WTC11 (cell line): ENCODE measurements around the gene PLD2. TPM values are rescaled to one million over a fixed set of nuclear protein-coding genes. Genes with fewer than 3 reads are reported as not detected.

Experiments used
- ATAC-seq: fragments of 200-7000 bp; cut with Tn5 transposase; 2 replicates; pipeline ENCODE4 v1.10.0; 2021; ENCODE audit warnings: mild to moderate bottlenecking, moderate library complexity
- CTCF ChIA-PET: fragments of 300-600 bp; sonication (Branson Sonifier 250); formaldehyde crosslinking; loops from one replicate; lab custom pipeline; 2021; ENCODE audit warnings: antibody characterized with exemption; lab: Charles Lee
- POLR2A ChIA-PET: fragments of 350-600 bp; sonication (Branson Sonifier 250); formaldehyde crosslinking; loops from one replicate; lab custom pipeline; 2021; ENCODE audit warnings: antibody characterized with exemption; lab: Charles Lee
- DNase-seq: peaks from one replicate; pipeline ENCODE4 v3.0.0; 2021; ENCODE audit warnings: low spot score
- H3K27ac Mint-ChIP-seq: 2 replicates; pipeline ENCODE4 v1.8.0; 2021; ENCODE audit warnings: mixed read lengths
- H3K27me3 Mint-ChIP-seq: 2 replicates; pipeline ENCODE4 v1.8.0; 2021; ENCODE audit warnings: low read depth, mild to moderate bottlenecking, moderate library complexity, mixed read lengths
- H3K36me3 Mint-ChIP-seq: 2 replicates; pipeline ENCODE4 v1.8.0; 2021; ENCODE audit warnings: mixed read lengths
- H3K4me1 Mint-ChIP-seq: 2 replicates; pipeline ENCODE4 v1.8.0; 2022; ENCODE audit warnings: mixed read lengths
- H3K4me3 Mint-ChIP-seq: 2 replicates; pipeline ENCODE4 v1.8.0; 2021; ENCODE audit warnings: mild to moderate bottlenecking, moderate library complexity, mixed read lengths
- H3K9me3 Mint-ChIP-seq: 2 replicates; pipeline ENCODE4 v1.8.0; 2021; ENCODE audit warnings: mixed read lengths
- AFF4 ChIP-seq: sonication (generic); formaldehyde crosslinking; IDR thresholded peaks from 2 replicates; pipeline ENCODE4 v1.8.1; 2023; ENCODE audit warnings: mild to moderate bottlenecking, missing genetic modification reagents, borderline replicate concordance
- CDX4 ChIP-seq: fragments of 250-450 bp; sonication (Bioruptor Pico); IDR thresholded peaks from 2 replicates; pipeline ENCODE4 v1.9.0; 2021; ENCODE audit warnings: moderate library complexity, mild to moderate bottlenecking, inconsistent platforms, borderline replicate concordance
- E2F4 ChIP-seq: sonication (generic); formaldehyde crosslinking; IDR thresholded peaks from 2 replicates; pipeline ENCODE4 v1.8.1; 2022; ENCODE audit warnings: low read depth, mild to moderate bottlenecking, moderate library complexity, missing genetic modification reagents, borderline replicate concordance
- ELF4 ChIP-seq: sonication (generic); formaldehyde crosslinking; IDR thresholded peaks from 2 replicates; pipeline ENCODE4 v1.8.1; 2022; ENCODE audit warnings: low read depth, mild to moderate bottlenecking, moderate library complexity, missing genetic modification reagents
- GABPB1 ChIP-seq: sonication (generic); formaldehyde crosslinking; IDR thresholded peaks from 2 replicates; pipeline ENCODE4 v1.8.1; 2023; ENCODE audit warnings: mild to moderate bottlenecking, missing genetic modification reagents
- IRF2 ChIP-seq: sonication (generic); formaldehyde crosslinking; IDR thresholded peaks from 2 replicates; pipeline ENCODE4 v1.8.0; 2022; ENCODE audit warnings: low read depth, missing genetic modification reagents, borderline replicate concordance
- KAT7 ChIP-seq: sonication (generic); formaldehyde crosslinking; IDR thresholded peaks from 2 replicates; pipeline ENCODE4 v1.8.1; 2023; ENCODE audit warnings: missing genetic modification reagents, mild to moderate bottlenecking, borderline replicate concordance
- MAX ChIP-seq: sonication (generic); formaldehyde crosslinking; IDR thresholded peaks from 2 replicates; pipeline ENCODE4 v1.8.0; 2022; ENCODE audit warnings: mild to moderate bottlenecking, missing genetic modification reagents
- OVOL2 ChIP-seq: fragments of 250-450 bp; sonication (Bioruptor Pico); IDR thresholded peaks from 2 replicates; pipeline ENCODE4 v1.9.0; 2021; ENCODE audit warnings: mild to moderate bottlenecking, borderline replicate concordance
- SMAD3 ChIP-seq: sonication (generic); formaldehyde crosslinking; IDR thresholded peaks from 2 replicates; pipeline ENCODE4 v1.8.0; 2022; ENCODE audit warnings: missing genetic modification reagents, mild to moderate bottlenecking, borderline replicate concordance
- SOX15 ChIP-seq: fragments of 250-450 bp; sonication (Bioruptor Pico); IDR thresholded peaks from 2 replicates; pipeline ENCODE4 v1.9.0; 2021; ENCODE audit warnings: mild to moderate bottlenecking
- TEAD1 ChIP-seq: sonication (generic); formaldehyde crosslinking; IDR thresholded peaks from 2 replicates; pipeline ENCODE4 v1.8.0; 2022; ENCODE audit warnings: mild to moderate bottlenecking, missing genetic modification reagents
- ZNF121 ChIP-seq: sonication (generic); formaldehyde crosslinking; IDR thresholded peaks from 2 replicates; pipeline ENCODE4 v1.8.0; 2023; ENCODE audit warnings: missing genetic modification reagents
- ZNF317 ChIP-seq: sonication (generic); formaldehyde crosslinking; IDR thresholded peaks from 2 replicates; pipeline ENCODE4 v1.8.1; 2023; ENCODE audit warnings: low read depth, mild to moderate bottlenecking, moderate library complexity, missing genetic modification reagents, borderline replicate concordance
- ZNF396 ChIP-seq: fragments of 250-450 bp; sonication (Bioruptor Pico); IDR thresholded peaks from 2 replicates; pipeline ENCODE4 v1.8.0; 2021; ENCODE audit warnings: mild to moderate bottlenecking, moderate library complexity, borderline replicate concordance
- ZNF671 ChIP-seq: fragments of 250-450 bp; sonication (Bioruptor Pico); IDR thresholded peaks from 2 replicates; pipeline ENCODE4 v1.8.0; 2021; ENCODE audit warnings: mild to moderate bottlenecking
- ZSCAN18 ChIP-seq: fragments of 250-450 bp; sonication (Bioruptor Pico); IDR thresholded peaks from 2 replicates; pipeline ENCODE4 v2.1.2; 2022; ENCODE audit warnings: mild to moderate bottlenecking, moderate library complexity
- total RNA-seq: library from RNA; stranded (reverse); gene quantifications from 3 replicates; pipeline ENCODE4 v1.2.3, GENCODE V29; 2021

The PLD2 gene
- total RNA-seq, 1 experiment from 2014 or later = 64.9 TPM

- peak; percentile 17 for ATAC-seq
- ChIA-PET POLR2A (no interaction called here), CTCF (interaction anchor here (0.7 to 3.2 kb wide), 26 partner anchors 9 to 286 kb away, joined by 3 to 27 read pairs (median 5); partner anchors contain the start of genes ARRB2, C17orf107, MED11 and PLD2)
Measured at GRCh38 chr17:4788807-4789700, 17.9 kb upstream of the PLD2 start, which contains the start of gene GLTPD2. TSS of gene GLTPD2 (plus strand) at chr17:4788964. CDS start at chr17:4789012, 48 bp downstream.

GRCh38 chr17:4789701-4789950 lies 17.3 kb upstream of the PLD2 start:
- peak; percentile 28; the same call in 1 of the 2 replicates for ATAC-seq
- no peaks in the 10 kb centered on the region for H3K9me3 Mint-ChIP-seq
- no peak for DNase-seq
- peaks cover 33% of the 10 kb centered on the region for H3K4me1 Mint-ChIP-seq
- ChIA-PET POLR2A (interaction anchor here (1.9 kb wide), 1 partner anchor 17 kb away, joined by 12 read pairs; the partner anchor contains the start of gene PLD2), CTCF (interaction anchor here (0.6 to 3.2 kb wide), 21 partner anchors 10 to 151 kb away, joined by 3 to 27 read pairs (median 6); partner anchors contain the start of genes ARRB2, C17orf107, MED11 and PLD2)
- H3K36me3 Mint-ChIP-seq = no peaks in the 10 kb centered on the region
- peak overlapping the region; percentile 80 for H3K4me3 Mint-ChIP-seq
- TF ChIP-seq MAX (CRISPR knock-in tag) (0 out of 2 replicates have a peak, but pooled peaks have one; percentile 43), TEAD1 (CRISPR knock-in tag) (no peak; the same call in 1 of the 2 replicates)
- H3K27me3 Mint-ChIP-seq = peaks cover 55% of the 10 kb centered on the region
- H3K27ac Mint-ChIP-seq = no peak overlapping the region

More at GRCh38 chr17:4788807-4789700, 17.9 kb upstream of the PLD2 start, which contains the start of gene GLTPD2:
- Mint-ChIP-seq H3K36me3 (no peaks in the 10 kb centered on the region), H3K27ac (no peak within 1 kb of the TSS), H3K27me3 (peaks cover 55% of the 10 kb centered on the region), H3K4me1 (peaks cover 33% of the 10 kb centered on the region), H3K9me3 (no peaks in the 10 kb centered on the region), H3K4me3 (peak within 1 kb of the TSS; percentile 80)
- TF ChIP-seq GABPB1 (CRISPR knock-in tag) (peak; percentile 24; the same call in 1 of the 2 replicates), MAX (CRISPR knock-in tag) (0 out of 2 replicates have a peak, but pooled peaks have one; percentile 6), E2F4 (CRISPR knock-in tag) (no peak)
- peak; percentile 34 for DNase-seq

- peaks cover 33% of the 10 kb centered on the region for H3K4me1 Mint-ChIP-seq
- H3K4me3 Mint-ChIP-seq = peak overlapping the region; percentile 80
- DNase-seq (peak; percentile 71), ATAC-seq (peak; percentile 65)
- H3K9me3 Mint-ChIP-seq = no peaks in the 10 kb centered on the region
- H3K36me3 Mint-ChIP-seq = no peaks in the 10 kb centered on the region
- ChIA-PET POLR2A (interaction anchor here (0.9 to 1.9 kb wide), 2 partner anchors 16 to 69 kb away, joined by 3 to 12 read pairs; partner anchors contain the start of gene PLD2), CTCF (interaction anchor here (0.6 to 3.2 kb wide), 32 partner anchors 9 to 150 kb away, joined by 3 to 27 read pairs (median 4); partner anchors contain the start of genes ARRB2, C17orf107, MED11 and PLD2)
- no peak overlapping the region for H3K27ac Mint-ChIP-seq
- peaks cover 55% of the 10 kb centered on the region for H3K27me3 Mint-ChIP-seq
- TF ChIP-seq ZNF671 (CRISPR knock-in tag) (no peak), CDX4 (CRISPR knock-in tag) (no peak), ZNF317 (CRISPR knock-in tag) (no peak), ZSCAN18 (no peak), E2F4 (CRISPR knock-in tag) (0 out of 2 replicates have a peak, but pooled peaks have one; percentile 75), SOX15 (CRISPR knock-in tag) (no peak), GABPB1 (CRISPR knock-in tag) (peak; percentile 59; the same call in 1 of the 2 replicates), OVOL2 (CRISPR knock-in tag) (no peak), ZNF396 (no peak), IRF2 (CRISPR knock-in tag) (no peak), ELF4 (CRISPR knock-in tag) (peak; percentile 86; the same call in 1 of the 2 replicates), ZNF121 (CRISPR knock-in tag) (no peak), KAT7 (CRISPR knock-in tag) (no peak), SMAD3 (CRISPR knock-in tag) (no peak), AFF4 (no peak)
Measured at GRCh38 chr17:4789951-4790704, 16.8 kb upstream of the PLD2 start.
